Adrenal gland (tissue), 12 donors: ENCODE results near the gene NCAPG2. TPM values are rescaled to one million over a fixed set of nuclear protein-coding genes. Genes with fewer than 3 reads are reported as not detected.
A peak's percentile ranks its signal among the peaks of the same experiment; 100 is the strongest.

ENCODE experiments used
- DNase-seq, 7 donors: peaks; one replicate each; pipeline ENCODE4 v3.0.0-alpha.2; 2019 to 2020
- H3K27ac ChIP-seq, 5 donors: fragments of 200-600 bp; sonication (generic) in 4 of 5; 1 replicate in 3 of 5; 2 replicates in 2 of 5; pipeline versions ENCODE4 v1.5.1 to v1.8.0; 2016 to 2020; ENCODE audit warnings: mild to moderate bottlenecking in 1 of 5
- H3K27me3 ChIP-seq: fragments of 200-600 bp; 2 replicates; pipeline ENCODE4 v1.8.0; 2021
- H3K36me3 ChIP-seq, 2 donors: fragments of 200-600 bp; replicated peaks in 1 of 2; 1 replicate in 1 of 2; 2 replicates in 1 of 2; pipeline versions ENCODE4 v1.5.1 to v1.8.0; 2018 to 2022
- H3K4me1 ChIP-seq, 2 donors: fragments of 200-600 bp; replicated peaks in 1 of 2; 1 replicate in 1 of 2; 2 replicates in 1 of 2; pipeline versions ENCODE4 v1.5.1 to v1.8.0; 2018 to 2021
- H3K4me3 ChIP-seq, 4 donors: fragments of 200-600 bp; sonication (generic) in 3 of 4; one replicate each; pipeline ENCODE4 v1.5.1; 2016 to 2018
- H3K9me3 ChIP-seq, 3 donors: fragments of 200-600 bp; sonication (generic) in 1 of 3; replicated peaks in 1 of 3; 1 replicate in 2 of 3; 2 replicates in 1 of 3; pipeline versions ENCODE4 v1.5.1 to v1.8.0; 2016 to 2021
- CTCF ChIP-seq, 6 experiments: fragments of 450-650 bp in 4 of 6; fragments of 200-600 bp in 2 of 6; sonication (generic) in 1 of 6; IDR thresholded peaks; 1 replicate in 5 of 6; 2 replicates in 1 of 6; pipeline versions ENCODE4 v1.5.1 to v1.8.0; 2016 to 2021; ENCODE audit warnings: antibody characterized with exemption in 6 of 6, mild to moderate bottlenecking in 2 of 6, moderate library complexity in 1 of 6
- POLR2A ChIP-seq, 2 donors: fragments of 450-650 bp; IDR thresholded peaks; one replicate each; pipeline ENCODE4 v1.6.1; 2017; ENCODE audit warnings: antibody characterized with exemption in 2 of 2, mild to moderate bottlenecking in 2 of 2, moderate library complexity in 1 of 2
- WGBS, 4 donors: extraction: QIAGEN DNeasy Blood & Tissue Kit in 2 of 4; methylation state at CpG; one replicate each; pipeline versions ENCODE4 v1.1.5 to v1.1.7; 2013 to 2017; 5-methylcytosine and 5-hydroxymethylcytosine counted together
- intact Hi-C, 2 donors: fragments of 100-400 bp; cut with DNase I; formaldehyde crosslinking; loops; one replicate each; pipeline versions ENCODE4 v1.14.1 to v1.15.0; 2022 to 2023
- microRNA-seq, 3 donors: library from miRNA; unstranded; fragments of <30 nt; microRNA quantifications; one replicate each; pipeline ENCODE4, GENCODE V29; 2017 to 2020
- polyA plus RNA-seq, 3 donors: library from polyadenylated mRNA; stranded (reverse); fragments of 200-250 nt in 2 of 3; fragments of 350-450 nt in 1 of 3; fragmentation: Illumina TruSeq in 1 of 3; extraction: RNeasy Lipid Tissue Mini Kit (QIAGEN cat#74804) in 1 of 3; gene quantifications; one replicate each; pipeline ENCODE4 v1.2.3, GENCODE V29; 2013 to 2014
- small RNA-seq, 2 donors: library from RNA; depleted of rRNA; stranded (forward); fragments of <200 nt; gene quantifications; one replicate each; pipeline ENCODE3, GENCODE V24; 2016
- total RNA-seq, 9 donors: library from RNA; depleted of rRNA in 4 of 9; stranded (reverse); fragments of >200 nt in 4 of 9; fragments of 120-200 nt in 1 of 9; fragmentation: NEBNext Ultra II Directional in 1 of 9; extraction: Animal tissue kit (Norgen Biotek cat#: 25700) in 1 of 9; gene quantifications; one replicate each; pipeline versions ENCODE4 v1.1.0 to v1.2.4, GENCODE V29; 2013 to 2023
- donor health status: healthy with polysubstance abuse.
- donor health status: Bipolar disorder and iron deficiency.
- donor health status: DM: yes; HTN: yes; CAD: no.
- donor health status: DM: no; HTN: no; CAD: no.
- donor health status: DM: no; HTN: no; CAD: no.
- donor health status: DM: yes; HTN: yes; CAD: no.

NCAPG2 gene
- total and polyA plus RNA-seq, 12 donors = 1.6 to 11.6 (median 5.9) TPM

GRCh38 chr7:158583143-158583542, 121.5 kb downstream of the NCAPG2 start:
- Histone ChIP-seq H3K27me3 (peaks cover 21% of the 10 kb centered on the region), H3K36me3 (no peaks in the 10 kb centered on the region), H3K27ac (peak overlapping the region in 1 of 5 donors; percentile 26), H3K4me1 (peaks cover 7 to 10% of the 10 kb centered on the region in 2 donors), H3K4me3 (no peak overlapping the region), H3K9me3 (peaks cover 0 to 6% (median 0%) of the 10 kb centered on the region in 3 donors)
- no peak for DNase-seq
- TF ChIP-seq POLR2A (IDR thresholded peaks at IDR 0.05) = no peak
- TF ChIP-seq CTCF (IDR thresholded peaks at IDR 0.05) = no peak
- 57 to 85% (median 80%) methylated on average over 5 of the region's 5 CpGs for WGBS, 4 donors
- intact Hi-C loops = no loop called here

GRCh38 chr7:158582089-158582456, 122.5 kb downstream of the NCAPG2 start:
- TF ChIP-seq POLR2A (IDR thresholded peaks at IDR 0.05) (no peak), CTCF (IDR thresholded peaks at IDR 0.05) (no peak)
- 68 to 79% (median 77%) methylated on average over 6 of the region's 6 CpGs for WGBS, 4 donors

GRCh38 chr7:158581440-158582088, 123.0 kb downstream of the NCAPG2 start:
- Histone ChIP-seq H3K27ac (peak overlapping the region in 1 of 5 donors; percentile 17), H3K4me1 (peaks cover 3 to 6% of the 10 kb centered on the region in 2 donors), H3K4me3 (no peak overlapping the region), H3K36me3 (no peaks in the 10 kb centered on the region), H3K9me3 (peaks cover 0 to 6% (median 0%) of the 10 kb centered on the region in 3 donors), H3K27me3 (peaks cover 21% of the 10 kb centered on the region)
- no peak for DNase-seq
- no peak for TF ChIP-seq POLR2A (IDR thresholded peaks at IDR 0.05)
- intact Hi-C loops = no loop called here
- WGBS, 4 donors = 63 to 77% (median 69%) methylated on average over 7 of the region's 7 CpGs

More at GRCh38 chr7:158582089-158582456, 122.5 kb downstream of the NCAPG2 start:
- Histone ChIP-seq H3K4me3 (no peak overlapping the region), H3K9me3 (peaks cover 0 to 6% (median 0%) of the 10 kb centered on the region in 3 donors), H3K36me3 (no peaks in the 10 kb centered on the region), H3K27me3 (peaks cover 21% of the 10 kb centered on the region), H3K4me1 (peaks cover 7 to 10% of the 10 kb centered on the region in 2 donors), H3K27ac (peak overlapping the region in 1 of 5 donors; percentile 17)
- intact Hi-C loops = no loop called here
- DNase-seq = no peak

Small RNAs within 50 kb of the gene (microRNA-seq; reads per million reads assigned to microRNA genes)
- 0 reads per million in 3 donors for gene MIR5707

Small RNAs within 50 kb of the gene (small RNA-seq; reads per million reads assigned to genes)
- gene MIR5707 (0 reads per million in 2 donors), gene THAP5P1 (0 reads per million in 2 donors)

Other genes starting within 250 kb of the NCAPG2 start
- 10 to 100 TPM in 3 of 9 donors, 1 to 10 TPM in 6; 2.2 to 16.2 (median 3.1) TPM for gene PTPRN2, start 117.0 kb downstream of the NCAPG2 start, total RNA-seq
- gene PTPRN2, start 117.0 kb downstream of the NCAPG2 start, polyA plus RNA-seq = 10 to 100 TPM in 1 of 3 donors, 1 to 10 TPM in 2; 3.3 to 10.8 (median 8.4) TPM
- gene ESYT2, start 124.7 kb upstream of the NCAPG2 start, total RNA-seq = 100 to 1,000 TPM in 3 of 9 donors, 10 to 100 TPM in 6; 56.2 to 104 (median 91.1) TPM
- 10 to 100 TPM; 16.8 to 57.6 (median 24.5) TPM for gene ESYT2, start 124.7 kb upstream of the NCAPG2 start, polyA plus RNA-seq
- 10 to 100 TPM in 7 of 9 donors, 1 to 10 TPM in 2; 6.9 to 19.4 (median 15.4) TPM for gene DYNC2I1, start 151.8 kb upstream of the NCAPG2 start, total RNA-seq
- gene DYNC2I1, start 151.8 kb upstream of the NCAPG2 start, polyA plus RNA-seq = 10 to 100 TPM; 18.7 to 37.7 (median 20.9) TPM